ENCODE measurements around the gene UNC79.

The UNC79 gene

DNA sequence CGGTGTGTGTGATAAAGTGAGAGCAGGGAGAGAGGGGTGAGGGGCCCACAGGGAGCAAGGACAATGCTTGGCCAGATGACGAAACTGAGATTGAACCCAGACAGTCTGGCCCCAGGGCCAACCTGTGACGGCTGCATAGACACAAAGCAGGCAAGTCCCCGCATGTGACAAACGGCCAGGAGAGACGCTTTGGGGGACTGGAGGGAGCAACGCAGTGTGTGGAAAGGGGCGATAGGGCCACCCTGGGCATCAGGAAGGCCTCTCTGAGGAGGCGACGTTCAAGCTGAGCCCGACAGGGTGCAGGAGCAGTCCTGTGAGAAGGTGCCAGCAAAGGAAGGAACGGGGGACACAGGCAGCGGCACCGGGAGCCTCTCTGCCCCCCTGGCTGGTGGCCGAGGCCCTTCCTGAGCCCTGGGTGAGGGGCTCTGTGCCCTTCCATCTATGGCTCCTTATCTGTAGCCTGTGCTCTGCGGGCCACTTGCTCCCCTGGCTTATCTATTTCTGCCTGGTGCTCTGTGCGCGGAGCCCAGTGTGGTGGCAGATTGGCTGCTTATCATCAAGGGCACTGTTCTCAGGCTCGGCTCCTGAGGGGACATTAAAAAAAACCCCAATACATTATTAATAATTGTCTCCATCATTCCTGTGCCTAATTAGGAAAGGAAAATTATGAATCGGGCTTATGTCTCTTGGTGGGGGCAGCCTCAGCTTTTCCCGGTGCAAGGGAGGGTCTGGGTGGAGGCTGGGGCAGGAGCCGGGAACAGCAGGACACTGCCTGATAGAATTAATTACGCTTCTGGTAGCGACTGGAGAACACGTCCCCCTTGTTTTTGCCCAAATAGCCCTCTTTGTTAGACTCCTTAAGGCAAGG is 317.7 kb downstream of the UNC79 start:
- DNase-seq (ENCODE audit: low read depth, low spot score): no peak

DNA sequence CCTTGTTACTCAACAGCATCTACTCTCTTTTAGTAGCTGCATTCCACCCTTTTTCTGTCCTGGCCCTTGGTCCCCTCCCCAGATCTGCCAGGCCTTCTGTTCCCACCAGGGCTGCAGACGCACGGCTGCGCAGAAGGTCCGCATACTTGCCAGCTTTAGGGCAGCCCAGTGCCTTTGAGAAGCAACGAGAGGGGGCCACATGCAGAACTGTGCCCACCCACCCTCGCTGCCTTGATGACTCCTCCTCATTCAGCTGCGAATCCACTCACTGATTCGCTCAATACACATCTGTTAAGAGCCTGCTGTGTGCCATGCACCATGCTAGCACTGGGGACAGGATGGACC is 318.3 kb downstream of the UNC79 start:
- no peak for DNase-seq (ENCODE audit: low read depth, low spot score)

DNA sequence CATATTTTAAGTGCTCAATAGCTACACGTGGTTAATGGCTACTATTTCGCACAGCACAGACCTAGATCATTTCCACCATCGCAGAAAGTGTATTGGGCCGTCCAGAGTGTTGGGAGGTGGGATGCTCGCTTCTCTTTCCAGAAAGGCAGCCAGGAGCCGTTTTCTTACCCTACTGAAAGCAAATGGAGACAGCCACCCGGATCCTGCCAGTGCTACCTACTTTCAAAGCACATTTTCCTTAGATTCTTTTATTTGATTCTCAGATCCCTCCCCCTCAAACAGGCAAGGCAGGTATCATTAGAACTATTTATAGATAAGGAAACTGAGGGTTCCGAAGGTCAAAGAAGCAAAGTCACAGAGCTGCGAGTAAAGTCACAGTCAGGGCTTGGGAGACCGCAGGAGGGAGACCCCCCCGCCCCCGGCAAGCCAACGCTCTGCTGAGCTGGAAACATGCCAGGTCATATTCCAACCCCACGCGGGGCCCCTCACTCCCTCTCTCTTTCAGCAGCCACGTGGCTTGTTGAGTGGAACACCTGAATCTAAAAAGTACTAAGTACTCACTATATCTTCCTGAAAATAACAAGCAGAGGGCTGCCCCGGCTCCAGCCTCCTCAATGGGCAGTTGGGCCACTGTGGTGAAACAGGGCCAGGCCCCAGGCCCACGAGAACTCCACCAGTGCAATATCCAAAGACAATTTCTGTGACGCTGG is 321.4 kb downstream of the UNC79 start:
- no peak for DNase-seq (ENCODE audit: low read depth, low spot score)

DNA sequence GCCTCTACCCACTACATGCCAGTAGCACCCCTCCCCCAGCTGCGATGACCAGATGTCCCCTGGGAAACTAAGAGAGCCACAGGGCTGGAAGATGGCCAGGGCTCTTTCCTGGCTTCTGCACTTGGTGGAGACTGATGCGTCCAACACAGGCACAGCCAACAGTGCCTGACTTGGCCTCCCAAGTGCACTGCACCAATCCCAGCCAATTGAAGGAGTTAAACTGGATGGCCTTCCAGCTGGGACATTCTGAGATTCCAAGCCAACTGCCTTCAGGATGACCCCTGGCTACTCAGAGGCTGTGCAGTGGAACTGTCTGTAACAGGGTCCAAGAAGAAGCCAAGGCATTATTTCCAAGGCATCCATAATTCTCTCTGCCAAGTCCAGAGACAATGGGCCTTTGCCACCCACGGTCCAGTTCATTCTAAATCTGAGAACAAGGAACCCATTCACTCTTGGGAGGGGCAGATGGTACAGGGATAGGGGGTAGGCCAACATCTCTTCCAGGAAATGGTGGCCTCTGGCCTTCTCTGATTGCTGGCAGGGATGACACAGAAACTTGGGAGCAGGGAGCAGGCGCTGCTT is 322.3 kb downstream of the UNC79 start:
- DNase-seq (ENCODE audit: low read depth, low spot score): no peak

DNA sequence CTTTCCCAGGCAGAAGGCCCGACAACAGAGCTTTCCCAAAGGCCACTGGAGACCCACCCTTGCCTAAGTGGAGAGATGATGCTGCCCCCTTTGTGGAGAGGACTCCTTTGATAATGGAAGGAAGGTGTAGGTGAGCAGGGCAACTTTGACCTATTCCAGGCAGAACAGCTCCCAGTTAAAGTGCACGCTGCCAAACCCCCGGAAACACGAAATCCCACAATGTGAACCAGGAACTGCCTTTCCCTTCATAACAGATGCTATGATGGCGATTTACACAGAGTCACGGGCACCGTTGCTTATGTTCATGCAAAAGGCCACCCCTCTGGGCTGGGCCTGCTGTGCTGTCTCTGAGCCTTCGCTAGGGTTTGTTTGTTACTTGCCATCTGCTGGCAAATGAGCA is 322.9 kb downstream of the UNC79 start:
- no peak for DNase-seq (ENCODE audit: low read depth, low spot score)

DNA sequence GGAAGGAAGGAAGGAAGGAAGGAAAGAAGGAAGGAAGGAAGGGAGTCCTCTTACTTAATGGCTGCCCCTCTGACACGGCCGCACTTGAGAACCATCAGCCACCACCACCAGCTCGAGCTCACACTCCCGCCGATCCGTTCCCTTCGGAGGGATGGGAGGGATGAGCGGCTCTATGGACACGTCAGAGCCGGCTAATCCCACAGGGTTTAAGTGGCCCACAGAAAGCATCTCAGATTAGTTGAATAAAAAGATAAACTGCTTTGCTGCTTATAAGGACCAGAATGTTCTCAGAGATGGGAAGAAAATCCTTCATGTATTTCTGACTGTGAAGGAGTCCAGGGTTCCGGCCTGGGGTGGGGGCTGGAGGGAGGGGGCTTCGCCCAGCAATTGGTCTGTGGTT is 326.5 kb downstream of the UNC79 start:
- DNase-seq (ENCODE audit: low read depth, low spot score): no peak

Data from smooth muscle cell of the brain vasculature (primary cell).